Measurements from ENCODE around the gene AHI1.

DNA sequence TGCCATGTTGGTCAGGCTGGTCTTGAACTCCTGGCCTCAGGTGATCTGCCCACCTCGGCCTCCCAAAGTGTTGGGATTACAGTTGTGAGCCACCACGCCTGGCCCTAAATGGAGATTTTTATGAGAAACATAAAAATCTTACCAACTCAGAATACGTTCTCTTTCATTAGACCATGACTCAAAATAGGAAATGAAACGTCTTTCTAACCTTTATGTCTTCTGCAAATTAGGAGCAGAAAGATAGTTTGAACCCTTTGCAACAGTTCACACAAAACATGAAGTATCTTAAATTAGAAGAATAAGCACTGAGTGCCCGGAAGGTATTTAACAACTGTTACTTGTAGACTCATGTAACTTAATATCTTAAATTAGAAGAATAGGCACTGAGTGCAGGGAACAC, 48.3 kb downstream of the AHI1 start:
- no peak for TF ChIP-seq POLR2A (IDR thresholded peaks at IDR 0.05; ENCODE audit: low read length)
- TF ChIP-seq GATA1 (IDR thresholded peaks at IDR 0.05; ENCODE audit: low read depth, low read length) = no peak
